ENCODE results near the gene ANKRD12.

The ANKRD12 gene

GRCh38 chr18:9304388-9305070 lies 167.9 kb downstream of the ANKRD12 start:
- DNase-seq: no peak

- DNase-seq: no peak
These were observed 182.8 kb downstream of the ANKRD12 start for GRCh38 chr18:9319333-9319732.

- DNase-seq: no peak
These were observed 184.5 kb downstream of the ANKRD12 start for GRCh38 chr18:9321017-9321452.

- no peak for DNase-seq
These were observed 185.2 kb downstream of the ANKRD12 start for GRCh38 chr18:9321736-9322135.

GRCh38 chr18:9322744-9323143 lies 186.2 kb downstream of the ANKRD12 start:
- no peak for DNase-seq

DNA sequence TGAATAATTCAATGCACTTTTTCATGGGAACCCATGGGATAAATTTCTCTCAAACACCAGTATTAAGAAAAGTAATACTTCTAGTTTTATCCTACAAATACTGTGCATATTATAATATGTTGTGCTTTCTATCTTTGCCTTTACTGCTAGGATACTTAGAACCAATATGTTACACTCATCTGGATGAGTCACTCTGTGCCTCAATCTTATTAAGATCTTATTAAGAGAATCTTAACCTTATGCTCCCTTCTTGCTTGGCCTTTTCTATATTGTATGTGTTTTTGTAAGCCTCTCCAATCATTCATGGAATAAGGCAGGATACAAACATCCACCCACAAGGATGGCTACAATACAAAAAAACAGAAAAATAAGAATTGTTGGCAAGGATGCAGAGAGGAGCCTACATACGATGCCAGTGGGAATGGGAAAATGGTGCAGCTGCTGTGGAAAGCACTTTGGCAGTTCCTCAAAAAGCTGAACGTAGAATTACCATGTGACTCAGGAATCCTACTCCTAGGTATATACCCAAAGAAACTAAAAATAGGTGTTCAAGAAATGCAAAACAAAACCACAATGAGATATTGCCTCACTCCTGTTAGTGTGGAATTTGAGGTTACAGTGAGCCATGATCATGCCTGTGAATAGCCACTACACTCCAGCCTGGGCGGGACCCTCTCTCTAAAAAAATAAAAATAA lies 187.3 kb downstream of the ANKRD12 start:
- DNase-seq: no peak

DNA sequence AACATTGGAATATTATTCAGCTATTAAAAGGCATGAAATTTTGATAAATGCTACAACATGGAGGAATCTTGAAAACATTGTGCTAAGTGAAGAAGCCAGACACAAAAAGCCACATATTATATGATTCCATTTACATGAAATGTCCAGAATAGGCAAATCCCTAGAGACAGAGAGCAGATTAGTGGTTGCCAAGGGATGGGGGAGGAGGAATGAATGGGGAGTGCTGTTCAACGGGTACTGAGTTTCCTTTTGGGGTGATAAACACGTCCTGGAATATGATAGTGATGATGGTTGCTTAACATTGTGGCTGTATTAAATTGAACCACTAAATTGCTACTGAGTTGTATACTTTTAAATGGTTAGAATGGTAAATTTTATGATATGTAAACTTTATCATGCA lies 189.1 kb downstream of the ANKRD12 start:
- no peak for DNase-seq

DNA sequence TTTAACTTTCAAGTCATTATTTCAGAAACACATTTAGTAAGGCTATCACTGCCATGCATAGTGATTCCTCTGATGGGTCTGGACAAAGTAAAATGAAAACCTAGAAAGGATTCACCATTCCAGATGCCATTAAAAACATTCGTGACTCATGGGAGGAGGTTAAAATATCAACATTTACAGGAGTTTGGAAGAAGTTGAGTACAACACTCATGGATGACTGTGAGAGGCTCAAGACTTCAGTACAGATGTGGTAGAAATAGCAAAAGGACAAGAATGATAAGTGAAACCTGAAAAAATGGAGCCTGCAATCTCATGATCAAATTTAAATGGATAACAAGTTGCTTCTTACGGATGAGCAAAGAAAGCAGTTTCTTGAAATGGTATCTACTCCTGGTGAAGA lies 192.2 kb downstream of the ANKRD12 start:
- no peak for DNase-seq

DNA sequence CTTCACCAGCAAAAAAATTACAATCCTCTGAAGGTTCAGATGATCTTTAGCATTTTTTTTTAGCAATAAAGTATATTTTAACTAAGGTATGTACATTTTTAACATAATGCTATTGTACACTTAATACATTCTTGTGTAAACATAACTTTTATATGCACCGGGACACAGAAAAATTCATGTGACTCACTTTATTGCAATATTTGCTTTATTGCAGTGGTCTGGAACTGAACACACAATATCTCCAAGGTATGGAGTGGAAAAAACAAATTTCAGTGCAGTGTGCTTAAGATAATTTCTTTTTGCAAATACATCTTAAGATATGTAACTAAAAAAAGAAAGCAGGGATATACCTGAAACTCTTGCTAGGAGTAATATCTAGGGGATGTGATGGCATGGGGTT lies 192.9 kb downstream of the ANKRD12 start:
- no peak for DNase-seq

DNA sequence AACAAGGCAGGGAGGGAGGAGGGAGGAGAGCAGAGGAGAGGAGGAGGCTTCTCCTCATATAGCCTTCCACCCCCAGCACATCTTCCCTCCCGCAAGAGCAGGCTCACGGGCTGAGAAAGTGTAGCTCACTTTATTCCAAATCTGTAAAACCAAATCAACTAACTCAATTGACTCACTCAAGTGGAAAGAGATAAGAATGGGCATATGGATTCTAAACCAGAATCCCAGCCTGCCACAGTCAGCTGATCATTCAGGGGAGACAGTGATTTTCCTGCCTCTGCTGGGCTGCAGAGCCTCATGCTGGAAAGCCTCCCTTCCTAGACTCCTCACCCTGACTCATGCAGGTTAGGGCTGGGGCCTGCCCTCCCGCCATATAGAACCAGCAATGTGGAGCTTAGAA lies 193.8 kb downstream of the ANKRD12 start:
- no peak for DNase-seq

- peak in 1 of 4 experiments; percentile 27 for DNase-seq
These were observed 197.1 kb downstream of the ANKRD12 start for GRCh38 chr18:9333441-9334328.

GRCh38 chr18:9334329-9334972 lies 197.9 kb downstream of the ANKRD12 start, which contains the start of gene TWSG1:
Gene TWSG1 (plus strand): TSS chr18:9334773. CDS start chr18:9337230, 2,457 bp downstream.
- DNase-seq: peak; percentile 82 to 94 (median 88)

DNA sequence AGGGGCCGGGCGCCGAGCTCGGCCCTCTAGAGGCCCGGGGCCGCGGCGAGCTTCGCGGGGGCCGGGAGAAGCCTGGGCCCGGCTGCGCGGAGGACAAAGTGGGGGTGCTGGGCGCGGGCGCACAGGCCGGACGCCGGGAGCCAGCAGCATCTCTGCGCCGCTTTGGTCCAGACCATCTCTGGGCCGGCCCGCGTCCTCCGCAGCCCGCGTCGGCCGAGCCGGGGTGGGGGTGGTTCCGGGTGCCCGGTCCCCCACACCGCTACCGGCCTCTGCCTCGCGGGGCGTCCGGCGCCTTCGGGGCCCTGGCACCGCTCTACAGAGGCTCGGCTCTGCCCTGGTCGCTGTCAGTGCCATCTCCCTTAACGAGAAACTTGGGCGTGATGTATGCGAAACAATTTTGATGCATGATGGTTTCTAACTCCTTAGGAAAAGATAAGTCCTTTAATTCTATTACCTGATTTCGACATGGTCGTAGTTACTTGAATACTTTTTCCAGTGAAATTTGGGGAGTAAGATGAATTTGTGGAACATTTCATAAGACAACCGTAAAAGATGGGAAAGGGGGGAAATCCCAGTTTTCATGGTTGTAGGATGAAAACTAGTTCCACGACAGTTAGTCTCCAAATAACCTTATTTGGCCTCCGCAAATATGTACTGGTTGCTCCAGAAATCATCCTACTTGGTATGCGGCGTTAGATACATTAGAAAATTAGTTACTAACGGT lies 198.6 kb downstream of the ANKRD12 start:
- DNase-seq: peak in 3 of 4 experiments; percentile 10 to 32 (median 11)

Measured in activated naive CD4-positive, alpha-beta T cell (primary cell).